DMS153 treated with DMSO at 0.1 percent for 48 hours (cell line): ENCODE results near the gene IL24.
A peak's percentile ranks its signal among the peaks of the same experiment; 100 is the strongest.

ENCODE experiments used
- DNase-seq: peaks from one replicate; lab custom pipeline; 2025; ENCODE audit not compliant: unreplicated experiment; lab: John Stamatoyannopoulos, UW

The IL24 gene

DNA sequence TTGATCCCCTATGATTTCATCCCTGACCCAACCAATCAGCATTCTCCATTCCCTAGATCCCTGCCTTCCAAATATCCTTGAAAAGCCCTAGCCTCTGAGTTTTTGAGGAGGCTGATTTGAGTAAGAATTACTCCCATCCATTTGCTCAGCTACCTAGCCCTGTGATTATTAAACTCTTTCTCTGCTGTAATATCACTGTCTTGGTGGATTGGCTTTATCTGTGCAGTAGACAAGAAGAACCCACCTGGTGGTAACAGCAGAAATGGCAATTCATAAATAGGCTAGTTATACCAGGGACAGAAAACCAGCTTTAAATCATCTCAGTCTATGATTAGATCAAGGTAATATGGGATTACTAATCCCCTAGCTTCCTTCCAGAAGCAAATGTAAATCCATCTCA is 18.8 kb upstream of the IL24 start:
- no peak for DNase-seq

DNA sequence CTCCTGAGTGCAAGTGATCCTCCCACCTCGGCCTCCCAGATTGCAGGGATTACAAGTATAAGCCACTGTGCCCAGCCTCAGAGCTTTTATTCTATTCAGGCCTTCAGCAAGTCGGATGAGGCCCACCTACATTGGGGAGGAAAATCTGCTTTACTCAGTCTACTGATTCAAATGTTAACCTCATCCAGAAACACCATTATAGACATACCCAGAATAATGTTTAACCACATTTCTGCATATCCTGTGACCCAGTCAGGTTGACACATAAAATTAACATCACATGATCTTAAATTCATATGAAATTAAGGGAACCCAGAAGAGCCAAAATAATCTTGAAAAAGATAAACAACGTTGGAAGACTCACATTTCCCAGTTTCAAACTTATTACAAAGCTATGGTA is 16.9 kb upstream of the IL24 start:
- DNase-seq, result no peak

DNA sequence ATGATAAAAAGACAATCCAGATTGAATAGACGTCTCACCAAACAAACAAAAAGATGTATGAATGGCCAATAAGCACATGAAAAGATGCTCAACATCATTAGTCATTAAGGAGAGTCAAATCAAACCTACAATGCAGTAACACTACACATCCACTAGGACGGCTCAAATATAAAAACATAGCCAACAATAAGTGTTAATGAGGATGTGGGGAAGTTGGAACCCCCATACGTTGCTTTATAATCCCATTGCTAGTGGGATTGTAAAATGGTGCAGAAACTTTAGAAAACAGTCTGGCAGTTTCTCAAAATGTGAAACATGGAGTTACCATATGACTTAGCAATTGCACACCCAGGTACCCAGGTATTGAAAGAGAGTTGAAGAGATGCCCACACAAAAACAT is 14.7 kb upstream of the IL24 start:
- DNase-seq, result no peak

DNA sequence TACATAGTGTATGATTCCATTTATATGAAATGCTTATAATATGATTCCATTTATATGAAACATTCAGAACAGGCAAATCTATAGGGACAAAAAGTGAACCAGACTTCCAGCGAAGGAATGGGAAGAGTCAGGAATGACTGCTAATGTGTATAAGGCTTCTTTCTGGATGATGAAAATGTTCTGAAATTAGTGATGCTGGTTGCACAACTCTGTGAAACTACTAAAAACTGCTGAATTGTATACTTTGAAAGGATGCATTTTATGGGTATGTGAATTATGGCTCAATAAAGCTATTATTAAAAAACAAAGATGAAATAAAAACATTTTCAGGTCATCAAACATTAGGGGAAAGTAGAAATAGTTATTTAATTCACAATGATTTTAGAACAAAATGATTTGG is 14.1 kb upstream of the IL24 start:
- DNase-seq, result no peak

DNA sequence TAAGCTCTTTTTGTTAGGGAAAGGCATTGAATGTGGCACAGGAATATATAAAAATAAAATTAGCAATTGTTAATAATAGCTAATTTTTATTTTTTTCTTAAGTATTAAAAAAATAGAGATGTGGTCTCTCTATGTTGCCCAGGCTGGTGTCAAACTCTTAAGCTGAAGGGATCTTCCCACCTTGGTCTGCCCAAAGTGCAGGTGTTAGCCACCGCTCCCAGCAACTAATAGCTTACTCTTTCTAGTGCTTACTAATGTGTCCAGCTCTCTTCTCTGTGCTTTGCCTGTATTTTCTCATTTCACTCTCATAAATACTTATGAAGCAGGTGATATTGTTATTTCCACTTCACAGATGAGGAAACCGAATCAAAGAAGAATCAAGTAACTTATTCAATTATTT is 13.4 kb upstream of the IL24 start:
- no peak for DNase-seq

DNA sequence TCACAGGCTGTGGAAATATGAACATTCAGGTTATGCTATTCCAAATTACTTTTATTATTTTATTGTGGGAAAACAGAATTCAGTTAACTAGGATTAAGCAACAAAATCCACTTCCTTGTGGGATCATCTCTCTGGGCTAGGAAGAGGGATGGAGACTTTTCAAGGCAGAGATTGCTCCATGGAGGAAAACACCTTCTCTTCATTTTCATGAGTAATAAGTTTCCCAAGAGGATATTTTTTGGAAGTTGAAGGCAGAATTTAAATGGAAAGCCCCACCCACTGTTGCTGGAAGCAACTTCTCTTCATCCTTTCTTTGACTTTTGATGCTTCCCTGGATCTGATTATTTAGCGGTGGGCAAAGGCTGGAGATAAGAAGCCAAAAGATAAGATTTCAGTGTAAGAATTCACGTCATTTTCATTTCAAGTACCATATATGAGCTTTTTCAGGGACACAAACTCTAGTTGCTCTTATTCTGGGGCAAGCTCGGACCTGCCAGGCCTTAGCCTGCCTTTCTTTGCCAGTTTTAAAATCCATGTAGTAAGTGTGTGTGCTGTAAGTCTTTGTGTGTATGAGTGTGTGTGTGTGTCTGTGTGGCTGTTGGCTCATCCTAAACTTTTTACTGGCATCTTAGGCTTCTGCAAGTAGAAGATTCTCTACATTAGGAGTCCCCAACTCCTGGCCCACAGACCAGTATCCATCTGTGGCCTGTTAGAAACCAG is 11.7 kb upstream of the IL24 start:
- DNase-seq, result no peak

DNA sequence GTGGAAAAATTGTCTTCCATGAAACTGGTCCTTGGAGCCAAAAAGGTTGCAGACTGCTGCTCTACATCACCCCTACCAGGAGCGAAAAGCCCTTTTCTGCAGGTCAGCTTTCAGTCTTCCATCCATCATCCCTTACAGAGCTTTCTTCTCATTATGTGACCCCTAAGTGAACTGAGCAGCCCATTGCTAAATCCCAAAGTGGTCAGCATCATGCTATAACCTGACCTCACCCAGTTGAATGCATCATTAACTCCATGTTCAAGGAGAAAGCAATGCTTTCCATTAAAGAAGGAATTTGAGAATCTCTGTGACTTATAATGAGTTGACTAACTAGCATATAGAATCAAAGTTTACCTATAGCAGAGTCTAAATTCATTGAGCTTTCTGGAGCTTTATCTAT is 10.4 kb upstream of the IL24 start:
- DNase-seq, result no peak

DNA sequence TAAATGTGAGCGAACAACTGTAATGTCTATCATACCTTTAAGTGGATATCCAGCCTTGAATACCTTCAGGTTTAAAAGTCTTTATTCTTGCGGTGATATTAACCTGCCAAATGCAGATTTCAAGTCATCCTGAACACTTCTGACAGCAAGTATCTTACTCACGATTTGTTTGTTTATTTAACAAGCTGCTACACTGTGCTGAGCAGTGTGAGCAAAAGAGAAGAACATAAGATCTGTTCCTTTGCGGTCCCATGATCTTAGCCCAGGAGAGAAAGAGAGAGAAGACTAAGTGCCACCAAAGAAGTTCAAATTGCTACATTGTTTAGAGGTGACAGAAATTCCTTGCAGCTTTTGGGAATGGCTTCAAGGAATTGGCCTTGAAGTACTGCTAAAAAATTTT is 9.5 kb upstream of the IL24 start:
- DNase-seq, result no peak

DNA sequence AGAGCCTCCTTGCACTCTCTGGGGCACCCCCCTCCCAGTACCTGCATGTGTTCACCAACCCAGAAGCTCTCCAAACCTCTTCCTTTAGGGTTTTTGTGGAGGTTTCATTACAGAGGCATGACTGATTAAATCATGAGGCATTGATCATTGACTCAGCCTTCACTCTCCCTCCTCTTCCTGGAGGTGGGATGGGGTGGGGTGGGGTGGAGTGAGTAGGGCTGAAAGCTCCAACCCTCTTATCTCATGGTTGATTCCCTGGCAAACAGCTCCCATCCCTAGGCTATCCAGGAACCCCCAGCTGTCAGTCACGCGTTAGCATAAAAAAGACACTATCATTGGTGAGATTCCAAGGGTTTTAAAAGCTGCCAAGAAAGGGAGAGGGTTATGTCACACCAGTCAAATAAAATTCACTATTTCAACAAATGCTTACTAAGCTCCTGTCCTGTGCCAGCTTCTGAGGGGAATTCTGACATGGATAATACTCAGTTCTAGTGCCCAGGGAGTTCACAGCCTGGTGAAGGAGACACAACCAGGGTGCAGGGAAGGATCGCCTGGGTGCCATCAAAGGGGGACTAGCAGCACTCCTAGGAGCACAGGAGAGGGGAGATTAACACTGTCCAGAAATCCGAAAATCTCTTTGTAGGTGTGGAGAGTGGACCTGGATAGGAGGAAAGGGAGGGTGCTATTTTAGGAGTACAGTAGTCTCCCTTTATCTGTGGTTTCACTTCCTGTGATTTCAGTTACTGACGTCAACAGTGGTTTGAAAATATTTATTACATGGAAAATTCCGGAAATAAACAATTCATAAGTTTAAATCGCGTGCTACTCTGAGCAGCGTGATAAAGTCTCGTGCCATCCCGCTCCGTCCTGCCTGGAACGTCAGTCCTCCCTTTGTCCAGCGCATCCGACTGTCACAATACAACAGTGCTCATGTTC is 6.8 kb upstream of the IL24 start:
- DNase-seq, result no peak

DNA sequence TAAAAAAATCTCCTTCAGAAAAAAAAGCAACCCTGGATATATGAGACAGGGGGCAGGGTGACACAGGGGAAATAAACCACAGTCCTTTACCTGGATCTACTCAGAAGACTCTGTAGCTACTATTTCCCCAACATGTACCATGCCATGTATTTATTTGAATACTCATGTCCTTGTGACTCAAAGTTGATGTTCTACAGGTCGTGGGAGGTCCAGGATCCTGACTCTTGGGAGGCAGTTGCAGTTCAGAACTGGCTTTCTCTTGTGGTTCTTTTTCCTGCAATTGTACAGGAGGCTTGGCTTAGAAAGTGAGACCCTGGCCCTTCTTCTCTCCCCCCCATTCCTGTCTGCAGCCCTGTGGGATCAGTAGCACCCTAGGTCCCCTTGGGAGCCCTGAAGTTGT is 5.8 kb upstream of the IL24 start:
- DNase-seq, result no peak

DNA sequence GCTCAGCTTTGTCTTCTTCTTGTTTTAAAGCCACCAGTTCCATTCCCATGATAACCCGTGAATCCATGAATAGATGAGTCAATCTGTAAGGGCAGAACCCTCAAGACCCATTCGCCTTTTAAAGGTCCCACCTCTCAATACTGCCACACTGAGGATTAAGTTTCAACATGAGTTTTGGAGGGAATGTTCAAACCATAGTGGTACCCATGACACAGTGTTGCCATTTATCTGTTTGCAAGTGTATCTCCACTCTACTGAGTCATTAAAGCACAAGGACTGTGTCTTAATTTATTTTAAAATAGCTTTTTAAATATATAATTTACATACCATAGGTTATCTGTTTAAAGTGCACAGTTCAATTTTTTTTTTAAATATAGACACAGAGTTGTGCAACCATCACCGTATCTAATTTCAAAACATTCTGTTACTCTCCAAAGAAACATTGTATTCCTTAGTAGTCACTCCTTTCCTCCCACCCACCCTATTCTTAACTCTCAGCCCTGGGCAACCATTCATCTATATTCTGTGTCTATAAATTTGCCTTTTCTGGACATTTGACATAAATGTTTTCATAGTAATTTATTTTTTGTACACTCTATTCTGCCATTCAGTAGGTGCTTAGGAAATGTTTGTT is 4.8 kb upstream of the IL24 start:
- DNase-seq, result no peak

DNA sequence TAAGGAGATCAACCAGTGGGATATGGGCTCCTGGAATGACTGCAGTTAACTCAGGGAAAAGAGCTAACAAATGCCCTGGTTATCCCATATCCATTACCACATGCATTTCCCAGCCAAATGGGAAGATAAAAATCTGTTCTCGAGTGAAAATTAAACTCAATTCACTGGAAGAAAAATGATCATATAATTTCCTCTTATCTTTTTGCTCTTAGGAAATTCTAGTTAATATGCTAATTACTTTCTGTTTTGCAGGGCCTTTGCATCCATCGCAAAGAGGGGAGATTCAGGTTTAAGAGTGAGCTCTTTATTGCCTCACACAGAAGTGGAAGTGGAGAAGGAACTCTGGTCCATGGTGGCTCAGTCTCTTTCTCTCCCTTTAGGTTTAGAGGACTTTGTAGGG is 3.9 kb upstream of the IL24 start:
- no peak for DNase-seq

DNA sequence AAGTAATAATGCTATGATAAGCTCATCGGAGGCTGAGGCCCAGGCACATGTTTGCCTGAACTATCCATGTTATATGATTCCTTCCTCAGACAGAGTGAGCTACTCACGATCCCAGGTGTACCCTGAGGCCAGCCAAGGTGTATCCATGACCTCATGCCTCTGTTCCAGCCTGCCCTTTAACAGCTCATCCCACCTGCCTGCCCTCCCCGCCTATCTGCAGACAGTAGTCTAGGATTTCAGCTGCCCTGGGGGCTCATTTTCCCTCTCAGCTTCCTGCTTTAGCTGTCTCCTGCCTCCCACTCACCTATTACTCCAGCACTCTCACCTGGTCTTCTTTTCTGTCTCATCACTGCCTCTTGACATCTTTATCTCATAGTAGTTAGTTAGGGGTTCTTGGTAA is 1.9 kb upstream of the IL24 start:
- peak; percentile 92 for DNase-seq

DNA sequence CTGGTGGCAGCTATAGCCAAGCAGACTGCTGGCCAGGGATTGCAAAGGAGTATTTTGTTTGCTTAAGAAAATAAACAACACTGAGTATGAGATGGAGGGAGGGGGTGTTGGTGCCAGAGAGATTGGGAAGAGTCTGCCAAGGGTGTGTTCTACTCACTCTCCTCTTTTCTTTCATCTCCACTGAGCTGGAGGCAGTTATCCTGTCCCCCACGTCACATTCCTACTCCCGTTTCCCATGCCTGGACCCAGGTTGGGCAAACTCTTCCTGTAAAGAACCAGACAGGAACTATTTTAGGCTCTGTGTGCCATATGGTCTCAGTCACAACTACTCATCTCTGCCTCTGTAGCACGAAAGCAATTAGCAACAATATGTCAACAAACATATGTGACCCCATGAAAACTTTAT is 1.4 kb upstream of the IL24 start:
- DNase-seq, result peak; percentile 90

DNA sequence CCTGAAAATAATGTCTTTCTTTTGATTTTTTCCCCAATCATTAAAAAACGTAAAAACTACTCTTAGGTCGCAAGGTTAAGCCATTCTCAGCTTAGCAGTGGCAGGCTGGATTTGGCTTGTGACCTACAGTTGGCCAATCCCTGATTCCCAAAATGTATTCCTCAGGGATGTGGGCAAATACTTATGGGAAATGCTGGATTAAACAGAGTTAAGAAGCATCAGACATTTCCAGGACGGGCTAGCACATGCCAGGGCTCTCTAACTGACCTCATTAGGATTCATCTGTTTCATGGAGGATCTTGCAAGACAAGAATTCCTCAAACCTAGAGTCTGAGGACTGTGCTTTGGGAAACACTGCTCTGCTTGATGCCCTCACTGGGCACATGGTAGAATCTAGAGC is 982 bp upstream of the IL24 start:
- no peak for DNase-seq

DNA sequence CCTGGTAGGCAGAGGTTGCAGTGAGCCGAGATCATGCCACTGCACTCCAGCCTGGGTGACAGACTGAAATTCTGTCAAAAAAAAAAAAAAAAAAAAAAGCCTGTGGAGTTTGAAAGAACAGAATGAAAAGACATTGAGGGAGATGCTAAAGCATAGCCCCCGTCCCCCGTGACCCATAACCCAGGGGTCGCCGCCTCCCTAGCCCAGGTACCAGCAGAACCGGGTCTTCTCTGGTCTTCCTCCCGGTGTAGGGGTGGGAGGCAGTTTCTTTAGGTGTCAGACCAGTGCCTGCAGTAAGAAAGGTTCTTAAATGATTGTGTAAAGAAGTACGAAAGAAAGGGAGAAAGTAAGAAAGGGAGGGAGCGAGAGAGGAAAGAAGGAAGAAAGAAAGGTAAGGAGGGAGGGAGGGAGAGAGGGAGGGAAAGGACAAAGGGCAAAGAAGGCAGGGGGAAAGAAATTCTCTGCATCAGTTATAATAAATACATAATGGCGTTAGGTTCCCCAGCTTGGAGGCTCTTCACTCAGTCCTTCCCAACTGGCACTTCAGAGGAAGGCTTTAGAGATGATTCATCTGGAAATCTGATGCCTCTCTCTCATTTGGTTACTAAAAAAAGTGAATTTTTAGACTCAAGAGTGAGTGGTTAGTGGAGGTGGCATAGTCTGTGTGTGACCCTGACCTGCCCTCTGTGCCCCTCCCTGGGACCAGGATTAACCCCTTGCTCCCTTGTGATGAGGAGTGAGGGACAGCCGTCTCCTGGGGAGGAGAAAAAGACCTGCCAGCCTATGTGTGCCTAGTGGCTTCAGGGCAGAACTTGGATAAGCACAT is 1.1 kb downstream of the IL24 start:
- DNase-seq, result no peak

DNA sequence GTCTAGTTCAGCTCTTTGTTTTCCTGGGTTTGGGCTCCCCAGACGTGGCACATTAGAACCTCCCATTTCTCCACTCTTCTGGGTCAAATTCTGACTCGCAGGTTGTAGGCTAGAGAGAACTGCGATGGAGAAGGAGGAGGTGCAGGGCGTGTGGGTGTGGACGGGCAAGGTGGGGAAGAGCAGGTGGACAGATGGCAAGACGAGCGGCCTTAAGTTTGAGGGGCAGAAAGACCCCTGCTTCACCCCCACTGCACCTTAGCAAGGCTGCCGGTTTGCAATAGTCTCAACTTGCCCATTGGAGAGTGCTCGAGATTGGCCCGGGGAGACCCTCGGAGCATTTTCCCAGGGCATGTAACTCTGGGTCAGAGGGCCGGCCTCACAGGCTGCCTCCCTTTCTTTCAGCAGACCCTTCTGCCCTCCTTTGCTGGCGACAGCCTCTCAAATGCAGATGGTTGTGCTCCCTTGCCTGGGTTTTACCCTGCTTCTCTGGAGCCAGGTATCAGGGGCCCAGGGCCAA is 1.7 kb downstream of the IL24 start:
- DNase-seq, result no peak

DNA sequence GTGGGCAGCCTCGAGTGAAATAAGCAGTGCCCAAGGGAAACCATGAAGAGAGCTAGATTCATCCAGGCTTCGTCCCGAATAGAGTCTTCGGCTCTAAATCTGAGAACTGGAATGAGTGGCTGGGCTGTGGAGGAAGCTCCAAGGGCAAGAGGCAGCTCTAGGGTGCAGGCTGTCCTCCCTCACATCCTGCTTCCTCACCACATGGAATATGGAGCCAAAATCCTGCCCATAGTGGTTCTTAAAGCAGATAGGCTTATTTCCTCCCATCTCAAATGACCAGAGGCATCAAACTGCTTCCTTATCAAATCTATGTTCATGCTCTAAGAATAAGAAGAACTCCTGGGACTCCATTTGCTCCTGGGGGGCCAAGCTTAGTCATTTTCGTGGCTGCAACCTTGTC is 2.5 kb downstream of the IL24 start:
- DNase-seq, result no peak

DNA sequence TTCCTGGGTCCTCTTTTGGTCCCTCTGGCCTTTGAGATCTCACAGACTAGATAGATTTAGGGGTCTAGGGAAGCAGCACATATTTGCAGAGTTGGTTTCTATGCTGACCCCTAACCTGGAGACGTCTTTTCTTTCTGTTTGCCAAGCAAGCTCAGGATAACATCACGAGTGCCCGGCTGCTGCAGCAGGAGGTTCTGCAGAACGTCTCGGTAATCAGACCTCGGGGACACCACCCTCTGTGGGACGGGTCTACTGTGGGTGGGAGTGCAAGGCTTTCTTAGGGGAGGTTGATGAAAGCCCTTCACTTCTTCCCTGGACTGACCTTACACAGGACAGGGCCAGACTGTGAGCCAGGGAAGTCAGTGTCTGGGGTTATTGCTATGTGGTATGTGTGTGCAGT is 2.9 kb downstream of the IL24 start:
- DNase-seq, result no peak

DNA sequence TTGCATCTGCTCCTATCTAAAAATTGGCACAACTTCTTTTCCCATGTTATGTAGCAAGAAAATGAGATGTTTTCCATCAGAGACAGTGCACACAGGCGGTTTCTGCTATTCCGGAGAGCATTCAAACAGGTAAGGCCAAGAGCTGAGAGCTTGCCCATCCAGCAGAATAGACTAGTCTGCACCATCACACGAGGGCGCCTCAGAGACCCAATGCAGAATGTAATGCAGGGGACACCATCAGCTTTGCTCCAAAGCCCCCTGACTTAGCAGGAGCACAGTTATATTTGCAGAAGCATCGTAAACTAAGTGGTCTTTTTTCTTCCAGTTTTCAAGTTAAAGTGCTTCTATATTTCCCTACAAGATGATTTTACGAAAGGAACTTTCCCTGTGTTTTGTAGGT is 4.7 kb downstream of the IL24 start:
- no peak for DNase-seq

DNA sequence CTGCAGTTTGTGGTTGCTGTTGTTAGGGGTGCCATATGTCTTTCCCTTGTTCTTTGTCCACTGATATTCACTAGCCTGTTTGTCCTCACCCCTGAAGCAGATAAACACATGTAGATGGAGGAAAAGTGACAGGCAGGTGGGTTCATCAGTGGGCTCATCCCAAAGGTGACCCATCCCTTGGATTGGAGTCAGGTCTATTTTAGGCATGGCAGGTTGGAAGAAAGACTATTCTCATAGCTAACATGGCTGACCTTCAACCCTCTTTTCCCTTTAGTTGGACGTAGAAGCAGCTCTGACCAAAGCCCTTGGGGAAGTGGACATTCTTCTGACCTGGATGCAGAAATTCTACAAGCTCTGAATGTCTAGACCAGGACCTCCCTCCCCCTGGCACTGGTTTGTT is 5.5 kb downstream of the IL24 start:
- no peak for DNase-seq
